Measurements from ENCODE around the gene CBR1. TPM values are rescaled to one million over a fixed set of nuclear protein-coding genes. Genes with fewer than 3 reads are reported as not detected.

Gene CBR1
- polyA plus RNA-seq, 1 donor (not counting 4 experiments of a cell fraction or from before 2014, with no cell fraction given), result 207 TPM

- Histone ChIP-seq H3K27me3 (ENCODE audit: control insufficient read depth, extremely low read depth, insufficient read depth, low read length) (no peaks in the 10 kb centered on the region), H3K4me3 (ENCODE audit: control insufficient read depth in 2 of 3, extremely low read depth in 1 of 3, insufficient read depth in 2 of 3, low read depth in 1 of 3, low read length in 3 of 3) (no peak overlapping the region), H3K9ac (ENCODE audit: control insufficient read depth, extremely low read depth, insufficient read depth, low read length) (no peak overlapping the region), H3K36me3 (ENCODE audit: control insufficient read depth in 2 of 2, extremely low read depth in 1 of 2, insufficient read depth in 2 of 2, low read length in 2 of 2) (peaks cover 4 to 8% of the 10 kb centered on the region in 2 experiments), H3K9me3 (ENCODE audit: control insufficient read depth, low read depth, low read length) (no peaks in the 10 kb centered on the region), H3K27ac (ENCODE audit: control insufficient read depth, insufficient read depth, low read length) (no peak overlapping the region), H3K79me2 (ENCODE audit: control insufficient read depth, insufficient read depth, low read length) (no peaks in the 10 kb centered on the region), H3K9me1 (ENCODE audit: control insufficient read depth, extremely low read depth, insufficient read depth, low read length) (no peaks in the 10 kb centered on the region), H2AFZ (ENCODE audit: control insufficient read depth, low read length) (no peak overlapping the region), H3K4me2 (ENCODE audit: control insufficient read depth, extremely low read depth, insufficient read depth, low read depth, low read length) (no peak overlapping the region), H4K20me1 (ENCODE audit: control insufficient read depth, extremely low read depth, insufficient read depth, low read length) (no peaks in the 10 kb centered on the region), H3K4me1 (ENCODE audit: control insufficient read depth, extremely low read depth, insufficient read depth, low read length) (no peaks in the 10 kb centered on the region)
- DNase-seq (ENCODE audit: low read depth, low spot score) (no peak), FAIRE-seq (no peak)
- no peak for TF ChIP-seq EZH2 (IDR thresholded peaks at IDR 0.05; ENCODE audit: low read length)
- TF ChIP-seq, protein P1, sequence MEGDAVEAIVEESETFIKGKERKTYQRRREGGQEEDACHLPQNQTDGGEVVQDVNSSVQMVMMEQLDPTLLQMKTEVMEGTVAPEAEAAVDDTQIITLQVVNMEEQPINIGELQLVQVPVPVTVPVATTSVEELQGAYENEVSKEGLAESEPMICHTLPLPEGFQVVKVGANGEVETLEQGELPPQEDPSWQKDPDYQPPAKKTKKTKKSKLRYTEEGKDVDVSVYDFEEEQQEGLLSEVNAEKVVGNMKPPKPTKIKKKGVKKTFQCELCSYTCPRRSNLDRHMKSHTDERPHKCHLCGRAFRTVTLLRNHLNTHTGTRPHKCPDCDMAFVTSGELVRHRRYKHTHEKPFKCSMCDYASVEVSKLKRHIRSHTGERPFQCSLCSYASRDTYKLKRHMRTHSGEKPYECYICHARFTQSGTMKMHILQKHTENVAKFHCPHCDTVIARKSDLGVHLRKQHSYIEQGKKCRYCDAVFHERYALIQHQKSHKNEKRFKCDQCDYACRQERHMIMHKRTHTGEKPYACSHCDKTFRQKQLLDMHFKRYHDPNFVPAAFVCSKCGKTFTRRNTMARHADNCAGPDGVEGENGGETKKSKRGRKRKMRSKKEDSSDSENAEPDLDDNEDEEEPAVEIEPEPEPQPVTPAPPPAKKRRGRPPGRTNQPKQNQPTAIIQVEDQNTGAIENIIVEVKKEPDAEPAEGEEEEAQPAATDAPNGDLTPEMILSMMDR (optimal IDR thresholded peaks at IDR 0.05 in 1 of 3, IDR thresholded peaks at IDR 0.05 in 1 of 3, conservative IDR thresholded peaks at IDR 0.05 in 1 of 3; ENCODE audit: extremely low read depth in 1 of 3, insufficient read depth in 2 of 3, low read length in 3 of 3), result no peak
- dilution Hi-C loops (cut with MboI; ENCODE audit: extremely low pct_ligation_motif_present, low sequenced_read_pairs), result no loop called here
Measured at GRCh38 chr21:36030581-36031189, 39.1 kb upstream of the CBR1 start.

- TF ChIP-seq, protein P1 (optimal IDR thresholded peaks at IDR 0.05 in 1 of 3, IDR thresholded peaks at IDR 0.05 in 1 of 3, conservative IDR thresholded peaks at IDR 0.05 in 1 of 3; ENCODE audit: extremely low read depth in 1 of 3, insufficient read depth in 2 of 3, low read length in 3 of 3), result no peak
- TF ChIP-seq EZH2 (IDR thresholded peaks at IDR 0.05; ENCODE audit: low read length), result no peak
- H3K4me3 ChIP-seq (ENCODE audit: control insufficient read depth in 2 of 3, extremely low read depth in 1 of 3, insufficient read depth in 2 of 3, low read depth in 1 of 3, low read length in 3 of 3), result no peak overlapping the region
- FAIRE-seq (no peak), DNase-seq (ENCODE audit: low read depth, low spot score) (no peak)
- dilution Hi-C loops (cut with MboI; ENCODE audit: extremely low pct_ligation_motif_present, low sequenced_read_pairs), result no loop called here
- H3K27me3 ChIP-seq (ENCODE audit: control insufficient read depth, extremely low read depth, insufficient read depth, low read length), result no peaks in the 10 kb centered on the region
- no peak overlapping the region for H2AFZ ChIP-seq (ENCODE audit: control insufficient read depth, low read length)
- no peaks in the 10 kb centered on the region for H3K9me1 ChIP-seq (ENCODE audit: control insufficient read depth, extremely low read depth, insufficient read depth, low read length)
- no peaks in the 10 kb centered on the region for H3K79me2 ChIP-seq (ENCODE audit: control insufficient read depth, insufficient read depth, low read length)
- H4K20me1 ChIP-seq (ENCODE audit: control insufficient read depth, extremely low read depth, insufficient read depth, low read length), result no peaks in the 10 kb centered on the region
- no peaks in the 10 kb centered on the region for H3K4me1 ChIP-seq (ENCODE audit: control insufficient read depth, extremely low read depth, insufficient read depth, low read length)
- no peaks in the 10 kb centered on the region for H3K9me3 ChIP-seq (ENCODE audit: control insufficient read depth, low read depth, low read length)
- peaks cover 7 to 14% of the 10 kb centered on the region in 2 experiments for H3K36me3 ChIP-seq (ENCODE audit: control insufficient read depth in 2 of 2, extremely low read depth in 1 of 2, insufficient read depth in 2 of 2, low read length in 2 of 2)
- H3K9ac ChIP-seq (ENCODE audit: control insufficient read depth, extremely low read depth, insufficient read depth, low read length), result no peak overlapping the region
- H3K27ac ChIP-seq (ENCODE audit: control insufficient read depth, insufficient read depth, low read length), result no peak overlapping the region
- H3K4me2 ChIP-seq (ENCODE audit: control insufficient read depth, extremely low read depth, insufficient read depth, low read depth, low read length), result no peak overlapping the region
Measured at GRCh38 chr21:36032647-36033406, 37.0 kb upstream of the CBR1 start.

Measured in keratinocyte (primary cell).